HEK293 (cell line): ENCODE results near the gene LRSAM1.

ENCODE experiments used
- CTCF ChIA-PET: fragments of 350-600 bp; formaldehyde crosslinking; extraction: SDS; loops from one replicate; lab custom pipeline; 2021; ENCODE audit warnings: antibody characterized with exemption; lab: Yijun Ruan, JAX
- POLR2A ChIA-PET: fragments of 300-600 bp; formaldehyde crosslinking; extraction: SDS; loops from one replicate; lab custom pipeline; 2020; ENCODE audit warnings: antibody characterized with exemption, inconsistent platforms; lab: Yijun Ruan, JAX
- H3K27ac ChIP-seq: fragments of 200-500 bp; sonication (Bioruptor generic); 2 replicates; pipeline ENCODE4 v1.5.1; 2014; ENCODE audit warnings: low read depth, low read length, control low read depth, inconsistent platforms; ENCODE audit errors: extremely low read depth
- H3K36me3 ChIP-seq, 2 experiments: fragments of 200-500 bp in 1 of 2; sonication (Bioruptor generic) in 1 of 2; 1 replicate in 1 of 2; 2 replicates in 1 of 2; pipeline ENCODE4 v1.5.1; 2014 to 2017; ENCODE audit warnings: inconsistent platforms in 2 of 2, low read length in 2 of 2; ENCODE audit not compliant: control insufficient read depth in 2 of 2, insufficient read depth in 1 of 2
- H3K4me1 ChIP-seq: fragments of 200-500 bp; sonication (Bioruptor generic); 2 replicates; pipeline ENCODE4 v1.5.1; 2014; ENCODE audit warnings: mild to moderate bottlenecking, low read length, inconsistent platforms; ENCODE audit not compliant: control insufficient read depth, insufficient read depth
- H3K4me3 ChIP-seq: 2 replicates; pipeline ENCODE4 v1.5.1; 2011; ENCODE audit warnings: low read depth, mild to moderate bottlenecking, control low read depth, low read length, moderate library complexity
- H3K9me3 ChIP-seq: fragments of 200-500 bp; sonication (Bioruptor generic); 2 replicates; pipeline ENCODE4 v1.5.1; 2014; ENCODE audit warnings: low read depth, low read length, inconsistent platforms; ENCODE audit not compliant: control insufficient read depth, insufficient read depth
- BCL11B ChIP-seq: fragments of 450-650 bp; formaldehyde crosslinking; IDR thresholded peaks from 2 replicates; pipeline ENCODE4 v1.5.1; 2016; ENCODE audit warnings: low read depth, missing biosample characterization, missing genetic modification characterization
- EGR2 ChIP-seq: fragments of 450-650 bp; formaldehyde crosslinking; IDR thresholded peaks from 2 replicates; pipeline ENCODE4 v1.5.1; 2016; ENCODE audit warnings: low read depth, missing biosample characterization, missing genetic modification characterization
- GLIS2 ChIP-seq: fragments of 450-650 bp; formaldehyde crosslinking; IDR thresholded peaks from 2 replicates; pipeline ENCODE4 v1.5.1; 2016; ENCODE audit warnings: missing biosample characterization, missing genetic modification characterization
- KLF1 ChIP-seq: fragments of 450-650 bp; formaldehyde crosslinking; IDR thresholded peaks from 2 replicates; pipeline ENCODE4 v1.5.1; 2016; ENCODE audit warnings: missing biosample characterization, missing genetic modification characterization
- KLF16 ChIP-seq: fragments of 450-650 bp; formaldehyde crosslinking; IDR thresholded peaks from 2 replicates; pipeline ENCODE4 v1.5.1; 2017; ENCODE audit warnings: missing biosample characterization, missing genetic modification characterization
- KLF8 ChIP-seq: fragments of 450-650 bp; formaldehyde crosslinking; IDR thresholded peaks from 2 replicates; pipeline ENCODE4 v1.5.1; 2016; ENCODE audit warnings: missing biosample characterization, missing genetic modification characterization
- OVOL3 ChIP-seq: fragments of 450-650 bp; formaldehyde crosslinking; IDR thresholded peaks from 2 replicates; pipeline ENCODE4 v1.5.1; 2016; ENCODE audit warnings: missing biosample characterization, missing genetic modification characterization
- PRDM1 ChIP-seq: fragments of 450-650 bp; formaldehyde crosslinking; IDR thresholded peaks from 2 replicates; pipeline ENCODE4; 2016; ENCODE audit warnings: missing biosample characterization, missing genetic modification characterization
- SCRT1 ChIP-seq: fragments of 450-650 bp; formaldehyde crosslinking; IDR thresholded peaks from 2 replicates; pipeline ENCODE4 v1.5.1; 2016; ENCODE audit warnings: missing biosample characterization, missing genetic modification characterization, borderline replicate concordance
- ZFHX2 ChIP-seq: fragments of 450-650 bp; formaldehyde crosslinking; conservative IDR thresholded peaks from 2 replicates; pipeline ENCODE4 v1.5.1; 2016; ENCODE audit warnings: missing biosample characterization, missing genetic modification characterization
- ZNF18 ChIP-seq: fragments of 450-650 bp; formaldehyde crosslinking; IDR thresholded peaks from 2 replicates; pipeline ENCODE4 v1.5.1; 2016; ENCODE audit warnings: missing biosample characterization, missing genetic modification characterization
- ZNF274 ChIP-seq, 2 experiments: fragments of 200-500 bp in 1 of 2; fragments of 450-650 bp in 1 of 2; sonication (Bioruptor generic) in 1 of 2; formaldehyde crosslinking in 1 of 2; IDR thresholded peaks; 2 replicates each; pipeline versions ENCODE4 v1.5.1 to v1.6.1; 2014 to 2016; ENCODE audit warnings: borderline replicate concordance in 1 of 2, inconsistent platforms in 1 of 2, low read length in 1 of 2, missing biosample characterization in 1 of 2, missing genetic modification characterization in 1 of 2
- ZNF433 ChIP-seq: fragments of 450-650 bp; formaldehyde crosslinking; IDR thresholded peaks from 2 replicates; pipeline ENCODE4 v1.5.1; 2016; ENCODE audit warnings: missing biosample characterization, missing genetic modification characterization, low read depth
- ZNF747 ChIP-seq: fragments of 450-650 bp; formaldehyde crosslinking; IDR thresholded peaks from 2 replicates; pipeline ENCODE4 v1.5.1; 2016; ENCODE audit warnings: missing biosample characterization, missing genetic modification characterization
- ZNF785 ChIP-seq: fragments of 450-650 bp; formaldehyde crosslinking; IDR thresholded peaks from 2 replicates; pipeline ENCODE4 v1.5.1; 2016; ENCODE audit warnings: missing biosample characterization, missing genetic modification characterization
- ZNF837 ChIP-seq: fragments of 450-650 bp; formaldehyde crosslinking; IDR thresholded peaks from 2 replicates; pipeline ENCODE4 v1.5.1; 2016; ENCODE audit warnings: missing biosample characterization, missing genetic modification characterization
- ZSCAN5A ChIP-seq: fragments of 450-650 bp; formaldehyde crosslinking; IDR thresholded peaks from 2 replicates; pipeline ENCODE4 v1.5.1; 2016; ENCODE audit warnings: missing biosample characterization, missing genetic modification characterization
- TF ChIP-seq, protein P1 (sequence below): fragments of 450-650 bp; formaldehyde crosslinking; IDR thresholded peaks from 2 replicates; pipeline ENCODE4 v1.5.1; 2017; ENCODE audit warnings: missing biosample characterization, missing genetic modification characterization
- TF ChIP-seq, protein P2 (sequence below): fragments of 450-650 bp; formaldehyde crosslinking; IDR thresholded peaks from 2 replicates; pipeline ENCODE4 v1.5.1; 2016; ENCODE audit warnings: missing biosample characterization, missing genetic modification characterization, low read depth

LRSAM1 gene

GRCh38 chr9:127546125-127546832 lies 95.0 kb downstream of the LRSAM1 start:
- CTCF ChIA-PET = no interaction called here
- H3K4me1 ChIP-seq = no peaks in the 10 kb centered on the region
- POLR2A ChIA-PET = no interaction called here
- H3K9me3 ChIP-seq = no peaks in the 10 kb centered on the region
- no peak overlapping the region for H3K27ac ChIP-seq
- TF ChIP-seq GLIS2 (tag by site-specific recombination) (no peak; the same call in 1 of the 2 replicates), SCRT1 (tag by site-specific recombination) (no peak), ZFHX2 (no peak), KLF1 (tag by site-specific recombination) (no peak), PRDM1 (tag by site-specific recombination) (no peak), ZNF785 (no peak), ZNF837 (tag by site-specific recombination) (no peak), ZNF18 (tag by site-specific recombination) (no peak), OVOL3 (tag by site-specific recombination) (no peak), BCL11B (tag by site-specific recombination) (no peak), ZSCAN5A (tag by site-specific recombination) (no peak), ZNF274 (IDR thresholded peaks at IDR 0.05; ENCODE audit: low read length) (no peak), ZNF274 (tag by site-specific recombination; IDR thresholded peaks at IDR 0.05; ENCODE audit: borderline replicate concordance) (no peak), ZNF747 (tag by site-specific recombination) (no peak), KLF16 (tag by site-specific recombination) (no peak), EGR2 (tag by site-specific recombination) (no peak), ZNF433 (tag by site-specific recombination) (no peak), KLF8 (no peak)
- TF ChIP-seq, protein P1, sequence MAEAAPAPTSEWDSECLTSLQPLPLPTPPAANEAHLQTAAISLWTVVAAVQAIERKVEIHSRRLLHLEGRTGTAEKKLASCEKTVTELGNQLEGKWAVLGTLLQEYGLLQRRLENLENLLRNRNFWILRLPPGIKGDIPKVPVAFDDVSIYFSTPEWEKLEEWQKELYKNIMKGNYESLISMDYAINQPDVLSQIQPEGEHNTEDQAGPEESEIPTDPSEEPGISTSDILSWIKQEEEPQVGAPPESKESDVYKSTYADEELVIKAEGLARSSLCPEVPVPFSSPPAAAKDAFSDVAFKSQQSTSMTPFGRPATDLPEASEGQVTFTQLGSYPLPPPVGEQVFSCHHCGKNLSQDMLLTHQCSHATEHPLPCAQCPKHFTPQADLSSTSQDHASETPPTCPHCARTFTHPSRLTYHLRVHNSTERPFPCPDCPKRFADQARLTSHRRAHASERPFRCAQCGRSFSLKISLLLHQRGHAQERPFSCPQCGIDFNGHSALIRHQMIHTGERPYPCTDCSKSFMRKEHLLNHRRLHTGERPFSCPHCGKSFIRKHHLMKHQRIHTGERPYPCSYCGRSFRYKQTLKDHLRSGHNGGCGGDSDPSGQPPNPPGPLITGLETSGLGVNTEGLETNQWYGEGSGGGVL (tag by site-specific recombination) = no peak
- TF ChIP-seq, protein P2, sequence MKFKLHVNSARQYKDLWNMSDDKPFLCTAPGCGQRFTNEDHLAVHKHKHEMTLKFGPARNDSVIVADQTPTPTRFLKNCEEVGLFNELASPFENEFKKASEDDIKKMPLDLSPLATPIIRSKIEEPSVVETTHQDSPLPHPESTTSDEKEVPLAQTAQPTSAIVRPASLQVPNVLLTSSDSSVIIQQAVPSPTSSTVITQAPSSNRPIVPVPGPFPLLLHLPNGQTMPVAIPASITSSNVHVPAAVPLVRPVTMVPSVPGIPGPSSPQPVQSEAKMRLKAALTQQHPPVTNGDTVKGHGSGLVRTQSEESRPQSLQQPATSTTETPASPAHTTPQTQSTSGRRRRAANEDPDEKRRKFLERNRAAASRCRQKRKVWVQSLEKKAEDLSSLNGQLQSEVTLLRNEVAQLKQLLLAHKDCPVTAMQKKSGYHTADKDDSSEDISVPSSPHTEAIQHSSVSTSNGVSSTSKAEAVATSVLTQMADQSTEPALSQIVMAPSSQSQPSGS (tag by site-specific recombination) = no peak
- H3K4me3 ChIP-seq = no peak overlapping the region
- peaks cover 0 to 6% of the 10 kb centered on the region in 2 experiments; a peak in 1 of 3 replicates for H3K36me3 ChIP-seq
